ENCODE results near the gene TBC1D25.

The TBC1D25 gene

GRCh38 chrX:48574270-48575266 is 35.1 kb downstream of the TBC1D25 start, which contains the start of gene RBM3:
Gene RBM3, plus strand, starts transcription at chrX:48574484. Its CDS starts 697 bp downstream, at chrX:48575181.
- H3K9me3 ChIP-seq (replicated peaks in 1 of 11): no peaks in the 10 kb centered on the region
- no peak for TF ChIP-seq Cebpa-rat (IDR thresholded peaks at IDR 0.05)

GRCh38 chrX:48575642-48576041 is 36.1 kb downstream of the TBC1D25 start:
- Histone ChIP-seq H3K4me1 (peaks cover 20 to 63% (median 41%) of the 10 kb centered on the region in 10 experiments), H3K4me3 (peak overlapping the region; percentile 58 to 82 (median 75)), H4K20me1 (peaks cover 17 to 57% (median 41%) of the 10 kb centered on the region in 11 experiments; a peak in 19 of 22 replicates), H3K27me3 (peaks cover 0 to 21% (median 8%) of the 10 kb centered on the region in 11 experiments; a peak in 8 of 22 replicates), H3K9me3 (replicated peaks in 1 of 11) (no peaks in the 10 kb centered on the region), H3K27ac (peak overlapping the region in 10 of 11 experiments; percentile 97 to 99 (median 99); a peak in 21 of 22 replicates), H3K4me2 (peak overlapping the region; percentile 74 to 93 (median 86)), H3K9ac (peak overlapping the region; percentile 95 to 99 (median 98)), H3K36me3 (peaks cover 40 to 52% (median 48%) of the 10 kb centered on the region in 11 experiments)
- TF ChIP-seq Cebpa-rat (IDR thresholded peaks at IDR 0.05): no peak

More at GRCh38 chrX:48574270-48575266, 35.1 kb downstream of the TBC1D25 start, which contains the start of gene RBM3:
- Histone ChIP-seq H4K20me1 (peaks cover 13 to 47% (median 40%) of the 10 kb centered on the region in 11 experiments; a peak in 19 of 22 replicates), H3K27ac (peak within 1 kb of the TSS; percentile 95 to 99 (median 99)), H3K36me3 (peaks cover 37 to 47% (median 46%) of the 10 kb centered on the region in 11 experiments), H3K4me2 (peak within 1 kb of the TSS; percentile 74 to 93 (median 86)), H3K9ac (peak within 1 kb of the TSS; percentile 95 to 99 (median 98)), H3K27me3 (peaks cover 0 to 28% (median 8%) of the 10 kb centered on the region in 11 experiments; a peak in 11 of 22 replicates), H3K4me1 (peaks cover 21 to 74% (median 48%) of the 10 kb centered on the region in 10 experiments), H3K4me3 (peak within 1 kb of the TSS; percentile 58 to 82 (median 75))

GRCh38 chrX:48576108-48576507 is 36.6 kb downstream of the TBC1D25 start:
- H3K27ac ChIP-seq: peak overlapping the region in 9 of 11 experiments; percentile 97 to 99 (median 99); a peak in 14 of 22 replicates
- peaks cover 40 to 52% (median 48%) of the 10 kb centered on the region in 11 experiments for H3K36me3 ChIP-seq
- H3K4me2 ChIP-seq: peak overlapping the region; percentile 74 to 93 (median 86)
- H3K9ac ChIP-seq: peak overlapping the region; percentile 95 to 99 (median 98); a peak in 21 of 22 replicates
- H3K9me3 ChIP-seq (replicated peaks in 1 of 11): no peaks in the 10 kb centered on the region
- TF ChIP-seq Cebpa-rat (IDR thresholded peaks at IDR 0.05): no peak
- H3K4me1 ChIP-seq: peaks cover 16 to 58% (median 36%) of the 10 kb centered on the region in 10 experiments
- peaks cover 0 to 17% (median 8%) of the 10 kb centered on the region in 11 experiments; a peak in 8 of 22 replicates for H3K27me3 ChIP-seq
- H3K4me3 ChIP-seq: peak overlapping the region; percentile 58 to 82 (median 75)
- peaks cover 17 to 57% (median 41%) of the 10 kb centered on the region in 11 experiments; a peak in 19 of 22 replicates for H4K20me1 ChIP-seq

GRCh38 chrX:48578661-48579128 is 39.2 kb downstream of the TBC1D25 start:
- peaks cover 40 to 52% (median 48%) of the 10 kb centered on the region in 11 experiments for H3K36me3 ChIP-seq
- H3K27me3 ChIP-seq: peaks cover 0 to 17% (median 8%) of the 10 kb centered on the region in 11 experiments; a peak in 9 of 22 replicates
- H4K20me1 ChIP-seq: peaks cover 17 to 63% (median 41%) of the 10 kb centered on the region in 11 experiments; a peak in 19 of 22 replicates
- no peaks in the 10 kb centered on the region for H3K9me3 ChIP-seq (replicated peaks in 1 of 11)
- no peak overlapping the region for H3K27ac ChIP-seq
- TF ChIP-seq Cebpa-rat (IDR thresholded peaks at IDR 0.05): no peak
- peak overlapping the region in 1 of 11 experiments; percentile 29; a peak in 1 of 22 replicates for H3K4me2 ChIP-seq
- H3K4me3 ChIP-seq: no peak overlapping the region
- peaks cover 14 to 35% (median 22%) of the 10 kb centered on the region in 10 experiments for H3K4me1 ChIP-seq
- H3K9ac ChIP-seq: no peak overlapping the region

- no peaks in the 10 kb centered on the region for H3K9me3 ChIP-seq (replicated peaks in 1 of 11)
Measured at GRCh38 chrX:48579259-48579658, 39.7 kb downstream of the TBC1D25 start.

GRCh38 chrX:48580662-48581061 is 41.1 kb downstream of the TBC1D25 start:
- no peak overlapping the region for H3K4me2 ChIP-seq
- H3K9ac ChIP-seq: no peak overlapping the region
- no peaks in the 10 kb centered on the region for H3K9me3 ChIP-seq (replicated peaks in 1 of 11)
- peaks cover 9 to 31% (median 17%) of the 10 kb centered on the region in 10 experiments; a peak in 19 of 20 replicates for H3K4me1 ChIP-seq
- peaks cover 17 to 55% (median 38%) of the 10 kb centered on the region in 11 experiments; a peak in 19 of 22 replicates for H4K20me1 ChIP-seq
- H3K4me3 ChIP-seq: no peak overlapping the region
- no peak for TF ChIP-seq Cebpa-rat (IDR thresholded peaks at IDR 0.05)
- no peak overlapping the region for H3K27ac ChIP-seq
- peaks cover 2 to 17% (median 8%) of the 10 kb centered on the region in 11 experiments; a peak in 11 of 22 replicates for H3K27me3 ChIP-seq
- H3K36me3 ChIP-seq: peaks cover 32 to 45% (median 41%) of the 10 kb centered on the region in 11 experiments

More at GRCh38 chrX:48579259-48579658, 39.7 kb downstream of the TBC1D25 start:
- 0 out of 22 replicates have a peak overlapping the region, but pooled peaks of 1 of the 11 experiments have one; percentile 29 for H3K9ac ChIP-seq
- peaks cover 13 to 35% (median 20%) of the 10 kb centered on the region in 10 experiments; a peak in 19 of 20 replicates for H3K4me1 ChIP-seq
- H3K4me2 ChIP-seq: no peak overlapping the region
- H4K20me1 ChIP-seq: peaks cover 17 to 63% (median 41%) of the 10 kb centered on the region in 11 experiments; a peak in 19 of 22 replicates
- peaks cover 40 to 52% (median 48%) of the 10 kb centered on the region in 11 experiments for H3K36me3 ChIP-seq
- no peak overlapping the region for H3K27ac ChIP-seq
- H3K27me3 ChIP-seq: peaks cover 0 to 17% (median 8%) of the 10 kb centered on the region in 11 experiments; a peak in 9 of 22 replicates
- no peak for TF ChIP-seq Cebpa-rat (IDR thresholded peaks at IDR 0.05)
- H3K4me3 ChIP-seq: no peak overlapping the region

- peaks cover 0 to 49% (median 22%) of the 10 kb centered on the region in 11 experiments; a peak in 13 of 22 replicates for H3K27me3 ChIP-seq
- no peak overlapping the region for H3K4me2 ChIP-seq
- H3K9ac ChIP-seq: no peak overlapping the region
- no peak overlapping the region for H3K4me3 ChIP-seq
- H3K4me1 ChIP-seq: no peaks in the 10 kb centered on the region
- H3K27ac ChIP-seq: no peak overlapping the region
- peaks cover 0 to 15% (median 8%) of the 10 kb centered on the region in 11 experiments; a peak in 15 of 22 replicates for H4K20me1 ChIP-seq
- TF ChIP-seq Cebpa-rat (IDR thresholded peaks at IDR 0.05): no peak
- H3K9me3 ChIP-seq (replicated peaks in 1 of 11): no peaks in the 10 kb centered on the region; a peak in 1 of 22 replicates
- H3K36me3 ChIP-seq: peaks cover 0 to 4% (median under 1%) of the 10 kb centered on the region in 11 experiments; a peak in 6 of 22 replicates
Measured at GRCh38 chrX:48584698-48585097, 45.2 kb downstream of the TBC1D25 start.

All from BLaER1 treated with 17β-estradiol and CSF1 and Interleukin-3, amounts not matched to agents 10 nM and 100 nM (cell line).